Right ventricle myocardium inferior (tissue), 1 donor: ENCODE measurements around the gene TANC1. TPM values are rescaled to one million over a fixed set of nuclear protein-coding genes. Genes with fewer than 3 reads are reported as not detected.
A peak's percentile ranks its signal among the peaks of the same experiment; 100 is the strongest.

ENCODE experiments used
- ATAC-seq: fragments of 200-7000 bp; cut with Tn5 transposase; one replicate; pipeline ENCODE4 v1.9.1; 2020; ENCODE audit warnings: mild to moderate bottlenecking, moderate library complexity
- DNase-seq: peaks from one replicate; pipeline ENCODE4 v3.0.0; 2021; ENCODE audit errors: missing footprints
- intact Hi-C: fragments of 100-400 bp; cut with DNase I; formaldehyde crosslinking; loops from one replicate; pipeline ENCODE4 v1.11.0; 2022
- total RNA-seq: library from RNA; stranded (reverse); fragmentation: NEBNext Ultra II Directional; extraction: Animal tissue kit (Norgen Biotek cat#: 25700); gene quantifications from one replicate; pipeline ENCODE4 v1.2.1, GENCODE V29; 2021
- donor health status: DM: no; HTN: yes; CAD: no; lungs with severe emphysema.

Gene TANC1
- total RNA-seq, 1 donor from 2014 or later, result 62.4 TPM

- intact Hi-C loops, result loop anchor here (5.0 kb wide), 1 partner anchor 283 kb away; no protein-coding TSS in a partner anchor
- ATAC-seq (peak; percentile 42), DNase-seq (no peak)
These were observed 217.1 kb downstream of the TANC1 start for GRCh38 chr2:159185401-159186130.

GRCh38 chr2:159186462-159186861 lies 218.0 kb downstream of the TANC1 start:
- DNase-seq (no peak), ATAC-seq (no peak)
- intact Hi-C loops, result loop anchor here (5.0 kb wide), 1 partner anchor 284 kb away; no protein-coding TSS in a partner anchor

- DNase-seq, result no peak
- intact Hi-C loops, result loop anchor here (5.0 kb wide), 1 partner anchor 285 kb away; no protein-coding TSS in a partner anchor
- ATAC-seq, result no peak
These were observed 218.7 kb downstream of the TANC1 start for GRCh38 chr2:159187106-159187505.

GRCh38 chr2:159188449-159188848 lies 220.0 kb downstream of the TANC1 start:
- ATAC-seq (peak; percentile 13), DNase-seq (peak; percentile 59)
- intact Hi-C loops, result loop anchor here (5.0 kb wide), 1 partner anchor 286 kb away; no protein-coding TSS in a partner anchor

GRCh38 chr2:159192371-159192918 lies 224.0 kb downstream of the TANC1 start:
- no peak for ATAC-seq
- intact Hi-C loops, result no loop called here
- DNase-seq, result no peak

- DNase-seq, result no peak
- no peak for ATAC-seq
- intact Hi-C loops, result no loop called here
These were observed 225.4 kb downstream of the TANC1 start for GRCh38 chr2:159193791-159194190.

- DNase-seq (no peak), ATAC-seq (no peak)
- intact Hi-C loops, result no loop called here
These were observed 225.8 kb downstream of the TANC1 start for GRCh38 chr2:159194241-159194640.

GRCh38 chr2:159195697-159196096 lies 227.3 kb downstream of the TANC1 start:
- ATAC-seq (peak; percentile 91), DNase-seq (no peak)
- intact Hi-C loops, result loop anchor here (5.0 kb wide), 1 partner anchor 58 kb away; no protein-coding TSS in a partner anchor

- intact Hi-C loops, result loop anchor here (5.0 kb wide), 1 partner anchor 59 kb away; no protein-coding TSS in a partner anchor
- ATAC-seq (no peak), DNase-seq (no peak)
These were observed 228.0 kb downstream of the TANC1 start for GRCh38 chr2:159196393-159196925.

- intact Hi-C loops, result loop anchor here (5.0 kb wide), 1 partner anchor 62 kb away; no protein-coding TSS in a partner anchor
- ATAC-seq (no peak), DNase-seq (no peak)
These were observed 230.8 kb downstream of the TANC1 start for GRCh38 chr2:159199236-159199635.

- intact Hi-C loops, result loop anchor here (5.0 kb wide), 1 partner anchor 63 kb away; no protein-coding TSS in a partner anchor
- ATAC-seq (no peak), DNase-seq (no peak)
These were observed 231.5 kb downstream of the TANC1 start for GRCh38 chr2:159199761-159200465.

- no peak for DNase-seq
- ATAC-seq, result no peak
- intact Hi-C loops, result no loop called here
These were observed 232.1 kb downstream of the TANC1 start for GRCh38 chr2:159200498-159200897.

GRCh38 chr2:159201360-159202063 lies 233.1 kb downstream of the TANC1 start:
- no peak for DNase-seq
- no peak for ATAC-seq
- intact Hi-C loops, result no loop called here

GRCh38 chr2:159202568-159203071 lies 234.2 kb downstream of the TANC1 start:
- ATAC-seq, result peak; percentile 79
- intact Hi-C loops, result no loop called here
- no peak for DNase-seq

GRCh38 chr2:159204381-159205144 lies 236.1 kb downstream of the TANC1 start:
- intact Hi-C loops, result no loop called here
- no peak for ATAC-seq
- DNase-seq, result no peak

- DNase-seq, result no peak
- intact Hi-C loops, result no loop called here
- ATAC-seq, result no peak
These were observed 238.4 kb downstream of the TANC1 start for GRCh38 chr2:159206736-159207380.

GRCh38 chr2:159208438-159208837 lies 240.0 kb downstream of the TANC1 start:
- ATAC-seq, result no peak
- intact Hi-C loops, result no loop called here
- no peak for DNase-seq
